Measurements from ENCODE around the gene FHL2.

- TF ChIP-seq POLR2A (IDR thresholded peaks at IDR 0.05) = no peak
- TF ChIP-seq, protein P1, sequence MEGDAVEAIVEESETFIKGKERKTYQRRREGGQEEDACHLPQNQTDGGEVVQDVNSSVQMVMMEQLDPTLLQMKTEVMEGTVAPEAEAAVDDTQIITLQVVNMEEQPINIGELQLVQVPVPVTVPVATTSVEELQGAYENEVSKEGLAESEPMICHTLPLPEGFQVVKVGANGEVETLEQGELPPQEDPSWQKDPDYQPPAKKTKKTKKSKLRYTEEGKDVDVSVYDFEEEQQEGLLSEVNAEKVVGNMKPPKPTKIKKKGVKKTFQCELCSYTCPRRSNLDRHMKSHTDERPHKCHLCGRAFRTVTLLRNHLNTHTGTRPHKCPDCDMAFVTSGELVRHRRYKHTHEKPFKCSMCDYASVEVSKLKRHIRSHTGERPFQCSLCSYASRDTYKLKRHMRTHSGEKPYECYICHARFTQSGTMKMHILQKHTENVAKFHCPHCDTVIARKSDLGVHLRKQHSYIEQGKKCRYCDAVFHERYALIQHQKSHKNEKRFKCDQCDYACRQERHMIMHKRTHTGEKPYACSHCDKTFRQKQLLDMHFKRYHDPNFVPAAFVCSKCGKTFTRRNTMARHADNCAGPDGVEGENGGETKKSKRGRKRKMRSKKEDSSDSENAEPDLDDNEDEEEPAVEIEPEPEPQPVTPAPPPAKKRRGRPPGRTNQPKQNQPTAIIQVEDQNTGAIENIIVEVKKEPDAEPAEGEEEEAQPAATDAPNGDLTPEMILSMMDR (IDR thresholded peaks at IDR 0.05) = no peak
Measured at GRCh38 chr2:105445498-105445897, 46.6 kb upstream of the FHL2 start.

All from thyroid gland (tissue), 4 donors.